ENCODE results near the gene DLL4.

Gene DLL4

DNA sequence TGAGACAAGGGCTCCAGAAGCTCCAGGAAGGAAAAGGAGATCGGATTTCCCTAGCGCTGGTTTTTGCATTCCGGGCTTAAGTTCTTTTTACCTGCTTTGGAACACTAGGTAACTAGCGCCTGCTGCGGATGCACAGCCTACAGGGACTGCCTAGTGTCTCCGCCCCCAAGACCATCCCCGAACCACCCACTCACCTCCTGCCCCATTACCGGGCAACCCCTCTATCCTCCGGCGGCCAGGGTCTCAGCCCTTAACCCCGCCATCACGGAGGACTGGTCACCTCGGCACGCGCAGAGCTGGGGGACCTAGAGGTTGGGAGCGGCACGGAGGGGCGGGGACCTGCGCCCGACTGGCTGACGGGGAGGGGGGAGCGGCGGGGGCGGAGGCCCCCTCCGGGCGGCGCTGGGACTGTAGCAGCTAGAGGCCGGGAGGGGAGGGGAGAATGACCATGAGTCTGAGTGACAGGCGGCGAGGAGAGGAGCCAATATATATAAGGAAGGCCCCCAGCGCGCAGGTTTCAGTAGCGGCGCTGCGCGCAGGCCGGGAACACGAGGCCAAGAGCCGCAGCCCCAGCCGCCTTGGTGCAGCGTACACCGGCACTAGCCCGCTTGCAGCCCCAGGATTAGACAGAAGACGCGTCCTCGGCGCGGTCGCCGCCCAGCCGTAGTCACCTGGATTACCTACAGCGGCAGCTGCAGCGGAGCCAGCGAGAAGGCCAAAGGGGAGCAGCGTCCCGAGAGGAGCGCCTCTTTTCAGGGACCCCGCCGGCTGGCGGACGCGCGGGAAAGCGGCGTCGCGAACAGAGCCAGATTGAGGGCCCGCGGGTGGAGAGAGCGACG lies at the start of gene DLL4:
Gene DLL4 (plus strand): TSS at position 520 of the 839 bp plus-strand sequence. CDS start 329 bp downstream, outside the sequence.
- H3K4me3 ChIP-seq (ENCODE audit: low read depth, low read length), result peak within 1 kb of the TSS; percentile 78
- TF ChIP-seq, protein P1, sequence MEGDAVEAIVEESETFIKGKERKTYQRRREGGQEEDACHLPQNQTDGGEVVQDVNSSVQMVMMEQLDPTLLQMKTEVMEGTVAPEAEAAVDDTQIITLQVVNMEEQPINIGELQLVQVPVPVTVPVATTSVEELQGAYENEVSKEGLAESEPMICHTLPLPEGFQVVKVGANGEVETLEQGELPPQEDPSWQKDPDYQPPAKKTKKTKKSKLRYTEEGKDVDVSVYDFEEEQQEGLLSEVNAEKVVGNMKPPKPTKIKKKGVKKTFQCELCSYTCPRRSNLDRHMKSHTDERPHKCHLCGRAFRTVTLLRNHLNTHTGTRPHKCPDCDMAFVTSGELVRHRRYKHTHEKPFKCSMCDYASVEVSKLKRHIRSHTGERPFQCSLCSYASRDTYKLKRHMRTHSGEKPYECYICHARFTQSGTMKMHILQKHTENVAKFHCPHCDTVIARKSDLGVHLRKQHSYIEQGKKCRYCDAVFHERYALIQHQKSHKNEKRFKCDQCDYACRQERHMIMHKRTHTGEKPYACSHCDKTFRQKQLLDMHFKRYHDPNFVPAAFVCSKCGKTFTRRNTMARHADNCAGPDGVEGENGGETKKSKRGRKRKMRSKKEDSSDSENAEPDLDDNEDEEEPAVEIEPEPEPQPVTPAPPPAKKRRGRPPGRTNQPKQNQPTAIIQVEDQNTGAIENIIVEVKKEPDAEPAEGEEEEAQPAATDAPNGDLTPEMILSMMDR (IDR thresholded peaks at IDR 0.05; ENCODE audit: low read depth, low read length), result no peak

DNA sequence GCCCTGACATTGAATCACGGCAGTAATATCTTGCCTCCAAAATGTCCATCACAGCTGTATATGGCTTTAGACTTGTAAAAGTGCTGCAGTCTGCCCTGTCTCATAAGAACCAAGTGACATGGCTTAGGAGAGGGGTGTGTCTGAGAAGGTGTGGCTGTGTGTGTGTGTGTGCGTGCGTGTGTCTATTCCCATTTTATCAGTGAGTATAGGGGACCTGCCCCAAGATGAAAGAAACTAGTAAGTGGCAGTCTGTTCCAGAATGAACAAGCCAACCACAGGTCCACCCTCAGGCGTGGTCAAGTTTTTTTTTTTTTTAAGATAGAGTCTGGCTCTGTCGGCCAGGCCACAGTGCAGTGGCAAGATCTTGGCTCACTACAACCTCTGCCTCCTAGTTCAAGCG lies 49.5 kb upstream of the DLL4 start:
- TF ChIP-seq, protein P1 (IDR thresholded peaks at IDR 0.05; ENCODE audit: low read depth, low read length), result no peak
- H3K4me3 ChIP-seq (ENCODE audit: low read depth, low read length), result no peak overlapping the region

DNA sequence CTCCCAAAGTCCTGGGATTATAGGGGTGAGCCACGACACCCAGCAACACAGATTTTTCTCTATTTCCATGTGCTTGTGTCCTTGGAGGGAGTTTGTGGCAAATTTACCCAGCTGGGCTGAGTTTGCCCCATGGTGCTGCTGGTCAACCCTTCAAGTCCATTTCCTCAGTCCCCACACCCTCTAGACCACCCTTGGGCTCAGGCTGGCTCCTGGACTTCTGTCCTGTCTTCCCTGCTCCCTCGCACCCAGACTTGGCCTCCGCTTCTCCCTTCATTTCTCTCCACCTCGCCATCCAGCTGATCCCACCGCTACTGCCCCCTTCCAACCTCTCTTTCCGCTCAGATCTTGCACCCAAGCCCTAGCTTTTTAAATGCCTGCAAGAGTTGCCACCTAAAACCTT lies 47.8 kb upstream of the DLL4 start:
- H3K4me3 ChIP-seq (ENCODE audit: low read depth, low read length), result no peak overlapping the region
- TF ChIP-seq, protein P1 (IDR thresholded peaks at IDR 0.05; ENCODE audit: low read depth, low read length), result no peak

DNA sequence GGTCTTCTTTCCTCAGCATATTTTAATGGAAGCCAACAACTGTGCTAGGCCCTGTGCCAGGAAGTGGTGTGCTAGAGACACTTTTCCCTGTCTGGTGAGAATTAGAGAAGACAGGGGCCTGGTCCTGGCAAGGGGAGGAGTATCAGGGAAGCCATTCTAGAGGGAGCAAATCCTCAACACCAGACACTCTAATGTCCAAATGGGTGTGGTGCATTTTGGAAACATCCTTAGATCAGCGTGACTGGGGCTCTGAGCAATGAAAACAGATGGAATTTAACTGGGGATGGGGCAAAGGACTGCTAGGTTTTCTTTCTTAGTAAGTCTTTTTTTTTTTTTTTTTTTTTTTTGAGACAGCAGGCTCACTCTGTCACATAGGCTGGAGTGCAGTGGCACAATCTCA lies 42.6 kb upstream of the DLL4 start:
- TF ChIP-seq, protein P1 (IDR thresholded peaks at IDR 0.05; ENCODE audit: low read depth, low read length), result no peak
- H3K4me3 ChIP-seq (ENCODE audit: low read depth, low read length), result no peak overlapping the region

DNA sequence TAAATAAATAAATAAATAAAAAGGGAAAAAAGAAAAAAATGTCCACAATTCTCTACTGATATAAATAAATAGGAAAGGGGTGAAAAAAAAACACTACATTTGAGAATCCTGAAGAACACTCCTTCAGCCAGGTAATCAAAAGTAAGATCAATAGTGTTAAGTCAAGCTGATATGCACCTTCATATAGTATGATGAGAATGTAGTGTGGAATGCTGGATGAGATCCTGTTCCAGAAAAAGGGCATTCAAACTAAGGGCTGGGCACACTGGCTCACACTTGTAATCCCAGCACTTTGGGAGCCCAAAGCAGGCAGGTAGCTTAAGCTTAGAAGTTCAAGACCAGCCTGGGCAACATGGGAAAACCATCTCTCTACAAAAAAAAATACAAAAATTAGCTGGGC lies 40.0 kb upstream of the DLL4 start:
- H3K4me3 ChIP-seq (ENCODE audit: low read depth, low read length), result no peak overlapping the region
- TF ChIP-seq, protein P1 (IDR thresholded peaks at IDR 0.05; ENCODE audit: low read depth, low read length), result no peak

DNA sequence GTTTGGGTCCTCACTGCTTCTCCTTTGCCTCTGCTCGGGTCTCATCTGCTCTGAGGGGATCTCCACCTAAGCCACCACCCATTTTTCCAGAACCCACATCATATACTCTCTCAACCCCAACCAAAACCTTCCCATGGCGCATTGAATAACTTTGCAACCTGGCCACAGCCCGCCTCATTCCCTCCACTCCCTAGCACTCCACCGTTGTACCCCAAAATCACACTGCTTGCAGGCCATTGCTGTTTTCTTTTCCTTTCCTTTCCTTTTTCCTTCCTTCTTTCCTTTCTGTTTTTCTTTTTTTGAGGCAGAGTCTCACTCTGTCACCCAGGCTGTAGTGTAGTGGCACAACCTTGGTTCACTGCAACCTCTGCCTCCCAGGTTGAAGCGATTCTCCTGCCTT lies 38.0 kb upstream of the DLL4 start:
- TF ChIP-seq, protein P1 (IDR thresholded peaks at IDR 0.05; ENCODE audit: low read depth, low read length), result no peak
- H3K4me3 ChIP-seq (ENCODE audit: low read depth, low read length), result no peak overlapping the region

DNA sequence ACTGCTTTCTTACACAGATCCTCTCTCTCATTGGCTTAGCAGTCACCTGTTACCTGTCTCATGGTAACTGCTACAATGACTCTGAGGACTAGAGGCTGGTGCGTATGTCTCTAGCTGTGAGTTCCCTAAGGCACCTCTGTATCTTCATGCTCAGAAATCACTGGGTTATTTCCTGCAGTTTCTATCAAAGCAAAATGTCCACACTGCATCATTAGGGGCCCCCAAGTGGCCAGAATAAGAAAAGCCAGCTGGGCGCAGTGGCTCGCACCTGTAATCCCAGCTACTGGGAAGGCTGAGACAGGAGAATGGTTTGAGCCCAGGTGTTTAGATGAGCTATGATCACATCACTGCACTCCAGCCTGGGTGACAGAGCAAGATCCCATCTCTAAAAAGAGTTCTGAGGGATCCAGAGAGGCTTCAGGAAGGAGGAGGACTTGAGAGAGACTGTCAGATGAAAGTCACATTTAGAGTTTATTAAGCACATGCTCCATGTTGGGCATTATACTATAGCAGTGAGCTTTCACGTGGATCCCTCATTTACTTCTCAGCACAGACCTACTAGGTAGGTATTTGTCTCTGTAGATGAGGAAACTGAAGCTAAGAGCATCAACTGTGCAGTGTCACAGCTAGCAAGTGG lies 37.2 kb upstream of the DLL4 start:
- H3K4me3 ChIP-seq (ENCODE audit: low read depth, low read length), result no peak overlapping the region
- TF ChIP-seq, protein P1 (IDR thresholded peaks at IDR 0.05; ENCODE audit: low read depth, low read length), result peak; percentile 86

Data from WI38 (cell line).